GM18870 (cell line): ENCODE data around the gene CCNT2.
A peak's percentile ranks its signal among the peaks of the same experiment; 100 is the strongest.
"Not testable (repeated sequence)": the region's sequence is repeated elsewhere in the genome, so short reads cannot be mapped to it uniquely, and the experiment has no call there.

Source experiments
- ATAC-seq: cut with Tn5 transposase; IDR thresholded peaks from one replicate; pipeline ENCODE4 v1.9.1; 2021; ENCODE audit warnings: moderate library complexity; ENCODE audit not compliant: unreplicated experiment

Gene CCNT2

GRCh38 chr2:134918526-134919340, at the start of gene CCNT2:
Gene CCNT2, plus strand, starts transcription at chr2:134918822. Its CDS starts 33 bp downstream, at chr2:134918855.
- ATAC-seq: peak; percentile 79

GRCh38 chr2:134869946-134870736, 48.5 kb upstream of the CCNT2 start:
- ATAC-seq: no peak

- no peak for ATAC-seq
These were observed 45.5 kb upstream of the CCNT2 start for GRCh38 chr2:134873152-134873551.

- no peak for ATAC-seq
These were observed 43.3 kb upstream of the CCNT2 start for GRCh38 chr2:134875309-134875708.

GRCh38 chr2:134882773-134883172, 35.8 kb upstream of the CCNT2 start:
- no peak for ATAC-seq

GRCh38 chr2:134883552-134884293, 34.9 kb upstream of the CCNT2 start:
- no peak for ATAC-seq

GRCh38 chr2:134884435-134884834, 34.2 kb upstream of the CCNT2 start:
- no peak for ATAC-seq

GRCh38 chr2:134892282-134893035, 26.2 kb upstream of the CCNT2 start:
- ATAC-seq: no peak

- no peak for ATAC-seq
These were observed 20.7 kb upstream of the CCNT2 start for GRCh38 chr2:134897932-134898331.

- no peak for ATAC-seq
These were observed 19.4 kb upstream of the CCNT2 start for GRCh38 chr2:134899204-134899603.

- no peak for ATAC-seq
These were observed 18.5 kb upstream of the CCNT2 start for GRCh38 chr2:134900151-134900550.

GRCh38 chr2:134903701-134904100, 14.9 kb upstream of the CCNT2 start:
- ATAC-seq: not testable (repeated sequence)

- no peak for ATAC-seq
These were observed 13.5 kb upstream of the CCNT2 start for GRCh38 chr2:134905168-134905567.

- no peak for ATAC-seq
These were observed 11.9 kb upstream of the CCNT2 start for GRCh38 chr2:134906726-134907125.

GRCh38 chr2:134907441-134908116, 11.0 kb upstream of the CCNT2 start:
- not testable (repeated sequence) for ATAC-seq

GRCh38 chr2:134910763-134911399, 7.7 kb upstream of the CCNT2 start:
- no peak for ATAC-seq

GRCh38 chr2:134911400-134911785, 7.2 kb upstream of the CCNT2 start:
- no peak for ATAC-seq

- ATAC-seq: no peak
These were observed 6.3 kb upstream of the CCNT2 start for GRCh38 chr2:134912361-134912760.

- ATAC-seq: no peak
These were observed 1.2 kb upstream of the CCNT2 start for GRCh38 chr2:134917360-134917865.
